Loucy (cell line): ENCODE results near the gene LIME1.

ENCODE experiments used
- H2AFZ ChIP-seq: fragments of 200-600 bp; sonication (generic); 2 replicates; pipeline ENCODE4 v1.6.0; 2016; ENCODE audit warnings: antibody characterized with exemption, mild to moderate bottlenecking, low read length, moderate library complexity
- H3F3A ChIP-seq: fragments of 200-600 bp; 2 replicates; pipeline ENCODE4 v1.6.0; 2016; ENCODE audit warnings: antibody characterized with exemption, low read depth, mild to moderate bottlenecking
- H3K27me3 ChIP-seq: fragments of 200-600 bp; sonication (generic); 2 replicates; pipeline ENCODE4 v1.6.1; 2014; ENCODE audit warnings: low read length, mild to moderate bottlenecking; ENCODE audit not compliant: insufficient read depth, poor library complexity, severe bottlenecking
- H3K36me3 ChIP-seq: fragments of 200-600 bp; sonication (generic); 2 replicates; pipeline ENCODE4 v1.6.1; 2016; ENCODE audit warnings: low read length; ENCODE audit not compliant: insufficient read depth
- H3K4me1 ChIP-seq: fragments of 200-600 bp; sonication (generic); 2 replicates; pipeline ENCODE4 v1.5.1; 2014; ENCODE audit warnings: low read length, mild to moderate bottlenecking; ENCODE audit not compliant: insufficient read depth, poor library complexity, severe bottlenecking
- H3K4me2 ChIP-seq: fragments of 200-600 bp; sonication (generic); 2 replicates; pipeline ENCODE4 v1.6.0; 2014; ENCODE audit warnings: antibody characterized with exemption, low read length, low read depth, mild to moderate bottlenecking; ENCODE audit not compliant: poor library complexity, severe bottlenecking
- H3K4me3 ChIP-seq: fragments of 200-600 bp; sonication (generic); 2 replicates; pipeline ENCODE4 v1.5.1; 2014; ENCODE audit warnings: low read length, mild to moderate bottlenecking, mixed read lengths; ENCODE audit not compliant: poor library complexity, severe bottlenecking
- H3K79me2 ChIP-seq: fragments of 200-600 bp; sonication (generic); 2 replicates; pipeline ENCODE4 v1.6.1; 2014; ENCODE audit warnings: low read length; ENCODE audit not compliant: insufficient read depth
- H3K9ac ChIP-seq: fragments of 200-600 bp; sonication (generic); 2 replicates; pipeline ENCODE4 v1.6.0; 2014; ENCODE audit warnings: mild to moderate bottlenecking, low read depth, low read length, moderate library complexity; ENCODE audit not compliant: poor library complexity, severe bottlenecking
- H3K9me2 ChIP-seq: fragments of 200-600 bp; sonication (generic); replicated peaks from 2 replicates; pipeline ENCODE4 v1.6.1; 2016; ENCODE audit warnings: low read depth, low read length, mixed read lengths
- H3K9me3 ChIP-seq: fragments of 200-600 bp; sonication (generic); 2 replicates; pipeline ENCODE4 v1.6.1; 2014; ENCODE audit warnings: mild to moderate bottlenecking, antibody characterized with exemption, low read length, low read depth; ENCODE audit not compliant: insufficient read depth
- H4K20me1 ChIP-seq: fragments of 200-600 bp; sonication (generic); 2 replicates; pipeline ENCODE4 v1.6.0; 2014; ENCODE audit warnings: antibody characterized with exemption, low read length, mild to moderate bottlenecking; ENCODE audit not compliant: insufficient read depth, poor library complexity, severe bottlenecking
- CTCF ChIP-seq: fragments of 200-600 bp; sonication (generic); conservative IDR thresholded peaks from 2 replicates; pipeline ENCODE4 v1.5.1; 2014; ENCODE audit warnings: mild to moderate bottlenecking, antibody characterized with exemption, low read length
- EZH2phosphoT487 ChIP-seq: fragments of 200-600 bp; IDR thresholded peaks from 2 replicates; pipeline ENCODE4 v1.6.1; 2018; ENCODE audit warnings: antibody characterized with exemption, mild to moderate bottlenecking, moderate library complexity, borderline replicate concordance

The LIME1 gene

GRCh38 chr20:63782051-63782471 lies 45.6 kb downstream of the LIME1 start:
- Histone ChIP-seq H3K4me1 (no peaks in the 10 kb centered on the region), H3F3A (no peaks in the 10 kb centered on the region), H3K27me3 (no peaks in the 10 kb centered on the region), H2AFZ (no peak overlapping the region), H3K4me2 (no peak overlapping the region), H3K36me3 (no peaks in the 10 kb centered on the region), H3K79me2 (no peaks in the 10 kb centered on the region), H3K9me3 (no peaks in the 10 kb centered on the region), H3K9ac (no peak overlapping the region), H3K9me2 (no peaks in the 10 kb centered on the region), H3K4me3 (no peak overlapping the region), H4K20me1 (no peaks in the 10 kb centered on the region)
- TF ChIP-seq CTCF (0 out of 2 replicates have a peak, but pooled peaks have one; percentile 8), EZH2phosphoT487 (no peak)

- H3K9ac ChIP-seq: no peak overlapping the region
These were observed 46.1 kb downstream of the LIME1 start for GRCh38 chr20:63782521-63782971.

GRCh38 chr20:63783970-63784369 lies 47.5 kb downstream of the LIME1 start:
- Histone ChIP-seq H3K79me2 (no peaks in the 10 kb centered on the region), H3K27me3 (no peaks in the 10 kb centered on the region), H3K4me1 (no peaks in the 10 kb centered on the region), H2AFZ (no peak overlapping the region), H3K9me2 (no peaks in the 10 kb centered on the region), H3F3A (no peaks in the 10 kb centered on the region), H3K9me3 (no peaks in the 10 kb centered on the region), H3K36me3 (no peaks in the 10 kb centered on the region), H3K9ac (no peak overlapping the region), H3K4me2 (no peak overlapping the region), H3K4me3 (no peak overlapping the region), H4K20me1 (no peaks in the 10 kb centered on the region)
- TF ChIP-seq EZH2phosphoT487 (no peak), CTCF (no peak)

More at GRCh38 chr20:63782521-63782971, 46.1 kb downstream of the LIME1 start:
- Histone ChIP-seq H4K20me1 (no peaks in the 10 kb centered on the region), H3K9me3 (no peaks in the 10 kb centered on the region), H3K36me3 (no peaks in the 10 kb centered on the region), H3K4me3 (no peak overlapping the region), H2AFZ (no peak overlapping the region), H3K9me2 (no peaks in the 10 kb centered on the region), H3K27me3 (no peaks in the 10 kb centered on the region), H3K79me2 (no peaks in the 10 kb centered on the region), H3K4me1 (no peaks in the 10 kb centered on the region), H3F3A (no peaks in the 10 kb centered on the region), H3K4me2 (no peak overlapping the region)
- no peak for TF ChIP-seq CTCF
- TF ChIP-seq EZH2phosphoT487: no peak
